Ovary (tissue), 3 donors: ENCODE results near the gene RERE.

Experiments
- EP300 ChIP-seq: sonication (generic); formaldehyde crosslinking; IDR thresholded peaks from one replicate; pipeline ENCODE4 v1.6.1; 2017; ENCODE audit warnings: antibody characterized with exemption
- POLR2A ChIP-seq: fragments of 450-650 bp; IDR thresholded peaks from one replicate; pipeline ENCODE4 v1.6.1; 2017; ENCODE audit warnings: antibody characterized with exemption, mild to moderate bottlenecking, moderate library complexity
- TF ChIP-seq, protein P1 (sequence below), 3 donors: fragments of 450-650 bp in 2 of 3; fragments of 200-600 bp in 1 of 3; IDR thresholded peaks; one replicate each; pipeline versions ENCODE4 v1.5.1 to v1.8.0; 2016 to 2022; ENCODE audit warnings: antibody characterized with exemption in 3 of 3, mild to moderate bottlenecking in 1 of 3
- donor health status: DM: no; HTN: no; CAD: no.

DNA sequence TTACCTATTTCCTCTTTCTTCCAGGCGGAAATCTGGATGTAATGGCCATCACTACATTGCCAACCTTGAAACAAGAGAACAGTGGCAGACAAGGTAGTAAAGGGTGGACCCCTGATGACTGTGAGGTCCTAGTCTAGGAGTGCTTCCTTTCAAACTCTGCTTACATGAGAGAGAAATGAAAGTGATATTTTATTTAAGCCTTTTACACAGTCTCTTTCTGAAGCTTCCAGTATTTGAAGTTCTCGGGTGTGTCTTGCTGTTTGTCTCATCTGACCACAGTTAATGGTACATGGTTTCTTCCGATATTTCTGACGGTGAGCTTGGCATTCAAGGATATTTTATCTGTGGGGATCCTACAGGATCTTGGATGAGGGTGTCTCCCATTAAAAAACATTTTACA lies 284.3 kb downstream of the RERE start:
- TF ChIP-seq, protein P1, sequence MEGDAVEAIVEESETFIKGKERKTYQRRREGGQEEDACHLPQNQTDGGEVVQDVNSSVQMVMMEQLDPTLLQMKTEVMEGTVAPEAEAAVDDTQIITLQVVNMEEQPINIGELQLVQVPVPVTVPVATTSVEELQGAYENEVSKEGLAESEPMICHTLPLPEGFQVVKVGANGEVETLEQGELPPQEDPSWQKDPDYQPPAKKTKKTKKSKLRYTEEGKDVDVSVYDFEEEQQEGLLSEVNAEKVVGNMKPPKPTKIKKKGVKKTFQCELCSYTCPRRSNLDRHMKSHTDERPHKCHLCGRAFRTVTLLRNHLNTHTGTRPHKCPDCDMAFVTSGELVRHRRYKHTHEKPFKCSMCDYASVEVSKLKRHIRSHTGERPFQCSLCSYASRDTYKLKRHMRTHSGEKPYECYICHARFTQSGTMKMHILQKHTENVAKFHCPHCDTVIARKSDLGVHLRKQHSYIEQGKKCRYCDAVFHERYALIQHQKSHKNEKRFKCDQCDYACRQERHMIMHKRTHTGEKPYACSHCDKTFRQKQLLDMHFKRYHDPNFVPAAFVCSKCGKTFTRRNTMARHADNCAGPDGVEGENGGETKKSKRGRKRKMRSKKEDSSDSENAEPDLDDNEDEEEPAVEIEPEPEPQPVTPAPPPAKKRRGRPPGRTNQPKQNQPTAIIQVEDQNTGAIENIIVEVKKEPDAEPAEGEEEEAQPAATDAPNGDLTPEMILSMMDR (IDR thresholded peaks at IDR 0.05), result no peak
- TF ChIP-seq POLR2A (no peak), EP300 (no peak)
